ENCODE measurements around the gene EMSY. TPM values are rescaled to one million over a fixed set of nuclear protein-coding genes. Genes with fewer than 3 reads are reported as not detected.

Gene EMSY
- total RNA-seq, 4 donors from 2014 or later, result 29.0 to 39.8 (median 37.5) TPM

DNA sequence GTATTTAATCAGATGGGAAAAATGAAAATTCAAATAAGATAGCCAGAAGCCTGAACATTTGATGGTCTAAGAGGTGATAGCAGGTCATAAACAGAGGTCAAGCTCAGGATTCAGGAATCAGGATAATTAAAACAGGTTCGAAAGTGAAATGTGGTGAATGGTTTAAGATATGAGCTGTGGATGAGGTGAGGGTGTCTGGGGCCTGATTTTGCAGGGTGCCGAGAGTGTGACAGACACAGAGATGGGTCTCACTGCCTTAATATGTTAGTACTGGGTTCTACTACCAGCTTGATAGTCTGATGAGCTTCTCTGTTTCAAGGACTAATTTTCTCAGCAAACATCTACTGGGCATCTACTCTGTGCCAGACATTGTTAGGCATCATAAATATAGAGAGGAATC is 19.9 kb upstream of the EMSY start:
- no peaks in the 10 kb centered on the region for H3K36me3 ChIP-seq
- no peak overlapping the region for H3K27ac ChIP-seq
- TF ChIP-seq POLR2AphosphoS5 (IDR thresholded peaks at IDR 0.05), result no peak
- no peak for TF ChIP-seq EP300 (IDR thresholded peaks at IDR 0.05)
- TF ChIP-seq POLR2A (IDR thresholded peaks at IDR 0.05), result no peak
- TF ChIP-seq, protein P1, sequence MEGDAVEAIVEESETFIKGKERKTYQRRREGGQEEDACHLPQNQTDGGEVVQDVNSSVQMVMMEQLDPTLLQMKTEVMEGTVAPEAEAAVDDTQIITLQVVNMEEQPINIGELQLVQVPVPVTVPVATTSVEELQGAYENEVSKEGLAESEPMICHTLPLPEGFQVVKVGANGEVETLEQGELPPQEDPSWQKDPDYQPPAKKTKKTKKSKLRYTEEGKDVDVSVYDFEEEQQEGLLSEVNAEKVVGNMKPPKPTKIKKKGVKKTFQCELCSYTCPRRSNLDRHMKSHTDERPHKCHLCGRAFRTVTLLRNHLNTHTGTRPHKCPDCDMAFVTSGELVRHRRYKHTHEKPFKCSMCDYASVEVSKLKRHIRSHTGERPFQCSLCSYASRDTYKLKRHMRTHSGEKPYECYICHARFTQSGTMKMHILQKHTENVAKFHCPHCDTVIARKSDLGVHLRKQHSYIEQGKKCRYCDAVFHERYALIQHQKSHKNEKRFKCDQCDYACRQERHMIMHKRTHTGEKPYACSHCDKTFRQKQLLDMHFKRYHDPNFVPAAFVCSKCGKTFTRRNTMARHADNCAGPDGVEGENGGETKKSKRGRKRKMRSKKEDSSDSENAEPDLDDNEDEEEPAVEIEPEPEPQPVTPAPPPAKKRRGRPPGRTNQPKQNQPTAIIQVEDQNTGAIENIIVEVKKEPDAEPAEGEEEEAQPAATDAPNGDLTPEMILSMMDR (IDR thresholded peaks at IDR 0.05), result no peak
- H3K4me1 ChIP-seq, result no peaks in the 10 kb centered on the region
- WGBS, 2 donors (ENCODE audit: low coverage in 1 of 2), result 83 to 93% methylated on average over 2 of the region's 2 CpGs
- H3K4me3 ChIP-seq, result no peak overlapping the region
- H3K27me3 ChIP-seq, result peaks cover 7% of the 10 kb centered on the region
- no peak for ATAC-seq
- no peaks in the 10 kb centered on the region for H3K9me3 ChIP-seq

DNA sequence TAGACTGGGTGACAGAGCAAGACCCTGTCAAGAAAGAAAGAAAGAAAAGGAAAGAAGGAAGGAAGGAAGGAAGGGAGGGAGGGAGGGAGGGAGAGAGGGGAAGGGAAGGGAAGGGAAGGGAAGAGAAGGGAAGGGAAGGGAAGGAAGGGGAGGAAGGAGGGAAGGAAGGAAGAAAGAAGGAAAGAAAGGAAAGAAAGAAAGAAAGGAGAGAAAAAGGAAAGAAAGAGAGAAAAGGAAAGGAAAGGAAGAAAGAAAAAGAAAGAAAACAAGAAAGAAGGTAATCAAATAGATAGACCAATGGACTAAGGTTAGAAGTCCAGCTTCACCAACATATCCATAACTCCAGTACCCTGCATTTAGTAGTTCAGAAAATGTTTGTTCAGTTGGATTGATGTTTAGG is 18.2 kb upstream of the EMSY start:
- Histone ChIP-seq H3K36me3 (no peaks in the 10 kb centered on the region), H3K4me3 (no peak overlapping the region), H3K27me3 (peaks cover 7% of the 10 kb centered on the region), H3K9me3 (no peaks in the 10 kb centered on the region), H3K27ac (no peak overlapping the region), H3K4me1 (no peaks in the 10 kb centered on the region)
- ATAC-seq, result no peak
- TF ChIP-seq, protein P1 (IDR thresholded peaks at IDR 0.05), result no peak
- no peak for TF ChIP-seq POLR2A (IDR thresholded peaks at IDR 0.05)
- no peak for TF ChIP-seq POLR2AphosphoS5 (IDR thresholded peaks at IDR 0.05)
- no peak for TF ChIP-seq EP300 (IDR thresholded peaks at IDR 0.05)

DNA sequence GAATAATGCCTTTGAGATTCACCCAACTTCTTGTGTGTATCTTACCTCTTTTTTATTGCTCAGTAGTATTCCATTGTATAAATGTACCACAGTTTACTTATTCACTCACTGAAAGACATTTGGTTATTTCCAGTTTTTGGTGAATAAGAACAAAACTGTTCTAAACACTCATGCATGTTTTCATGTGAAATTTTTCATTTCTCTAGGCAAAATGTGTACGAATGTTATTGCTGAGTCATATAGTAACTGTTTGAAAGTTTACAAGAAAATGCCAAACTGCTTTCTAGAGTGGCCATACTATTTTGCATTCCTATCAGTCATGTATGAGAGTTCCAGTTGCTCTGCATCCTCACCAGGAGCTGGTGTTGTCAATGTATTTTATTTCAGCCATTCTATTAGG is 8.8 kb upstream of the EMSY start:
- H3K36me3 ChIP-seq, result no peaks in the 10 kb centered on the region
- WGBS, 2 donors (ENCODE audit: low coverage in 1 of 2), result 60 to 86% methylated on average over 1 of the region's 1 CpG
- TF ChIP-seq POLR2AphosphoS5 (IDR thresholded peaks at IDR 0.05) (no peak), EP300 (IDR thresholded peaks at IDR 0.05) (no peak), POLR2A (IDR thresholded peaks at IDR 0.05) (no peak)
- TF ChIP-seq, protein P1 (IDR thresholded peaks at IDR 0.05), result no peak
- no peaks in the 10 kb centered on the region for H3K27me3 ChIP-seq
- no peaks in the 10 kb centered on the region for H3K9me3 ChIP-seq
- H3K27ac ChIP-seq, result no peak overlapping the region
- no peak overlapping the region for H3K4me3 ChIP-seq
- no peak for ATAC-seq
- no peaks in the 10 kb centered on the region for H3K4me1 ChIP-seq

DNA sequence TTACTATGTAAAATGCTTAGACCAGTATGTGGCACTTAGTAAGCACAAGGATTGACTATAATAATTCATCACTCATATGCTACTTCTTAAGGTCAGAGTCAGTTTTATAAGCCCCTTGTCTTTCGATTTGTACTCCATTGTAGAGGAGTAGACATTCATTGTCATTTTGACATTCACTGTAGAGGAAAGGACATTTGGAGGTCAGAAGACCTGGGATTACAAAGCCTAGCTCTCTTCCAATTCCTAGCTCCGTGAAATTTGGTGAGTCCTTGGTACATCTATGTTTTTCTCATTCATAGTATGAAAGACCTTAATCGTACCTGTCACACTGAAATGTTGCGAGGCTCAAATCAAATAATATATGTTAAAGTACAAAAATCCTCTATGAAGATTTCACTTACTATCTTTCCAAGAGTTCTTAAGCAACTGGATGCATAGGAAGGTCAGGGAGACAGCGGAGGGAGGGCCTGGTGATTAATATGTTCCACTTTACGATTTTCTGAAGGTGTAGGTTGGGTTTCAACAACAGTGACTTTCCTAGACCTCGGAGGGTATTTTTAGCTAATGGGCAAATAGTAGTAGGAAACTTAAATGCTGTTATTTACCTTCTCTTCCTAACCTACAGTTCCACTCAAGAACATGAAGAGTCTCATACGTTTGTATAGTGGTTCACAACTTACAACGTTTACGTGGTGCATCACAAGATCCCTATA is 1.4 kb upstream of the EMSY start:
- TF ChIP-seq POLR2AphosphoS5 (IDR thresholded peaks at IDR 0.05), result no peak
- TF ChIP-seq POLR2A (IDR thresholded peaks at IDR 0.05), result no peak
- TF ChIP-seq EP300 (IDR thresholded peaks at IDR 0.05), result no peak
- TF ChIP-seq, protein P1 (IDR thresholded peaks at IDR 0.05), result no peak
- Histone ChIP-seq H3K9me3 (no peaks in the 10 kb centered on the region), H3K27ac (peak overlapping the region; percentile 91 to 100 (median 96)), H3K27me3 (no peaks in the 10 kb centered on the region), H3K4me3 (peak overlapping the region; percentile 73 to 82), H3K4me1 (peaks cover 0 to 31% (median 14%) of the 10 kb centered on the region in 3 donors), H3K36me3 (peaks cover 0 to 15% of the 10 kb centered on the region in 2 donors)
- ATAC-seq, result no peak
- WGBS, 2 donors (ENCODE audit: low coverage in 1 of 2), result 33 to 36% methylated on average over 10 of the region's 10 CpGs

DNA sequence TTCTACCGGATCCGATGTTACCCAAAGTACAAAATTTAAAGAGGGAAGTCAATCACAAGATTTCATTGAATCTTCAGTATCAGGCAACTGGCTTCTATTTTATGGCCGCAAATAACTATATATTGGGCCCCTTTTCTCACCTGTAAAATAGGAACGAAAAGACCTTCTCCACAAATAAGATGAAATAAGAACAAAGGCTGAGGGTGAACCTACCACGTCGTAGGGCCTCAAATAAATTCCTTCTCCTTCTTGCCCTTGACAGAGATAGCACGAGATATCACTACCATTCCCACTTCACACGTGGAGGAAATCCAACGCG is 794 bp upstream of the EMSY start:
- H3K4me3 ChIP-seq, result peak overlapping the region; percentile 73 to 82
- H3K27ac ChIP-seq, result peak overlapping the region; percentile 91 to 100 (median 96)
- peaks cover 0 to 31% (median 14%) of the 10 kb centered on the region in 3 donors for H3K4me1 ChIP-seq
- peaks cover 0 to 15% of the 10 kb centered on the region in 2 donors for H3K36me3 ChIP-seq
- no peaks in the 10 kb centered on the region for H3K9me3 ChIP-seq
- 1% methylated on average over 10 of the region's 10 CpGs for WGBS, 2 donors (ENCODE audit: low coverage in 1 of 2)
- no peaks in the 10 kb centered on the region for H3K27me3 ChIP-seq
- TF ChIP-seq, protein P1 (IDR thresholded peaks at IDR 0.05), result no peak
- TF ChIP-seq POLR2AphosphoS5 (IDR thresholded peaks at IDR 0.05) (no peak), EP300 (IDR thresholded peaks at IDR 0.05) (no peak), POLR2A (IDR thresholded peaks at IDR 0.05) (no peak)
- no peak for ATAC-seq
